ENCODE measurements around the gene CEP85.

- TF ChIP-seq ZNF384 (IDR thresholded peaks at IDR 0.05) (no peak), SP1 (IDR thresholded peaks at IDR 0.05) (no peak), FOXM1 (IDR thresholded peaks at IDR 0.05; ENCODE audit: borderline replicate concordance) (no peak), SUZ12 (IDR thresholded peaks at IDR 0.05) (no peak), ELF4 (IDR thresholded peaks at IDR 0.05) (no peak), ARNT (IDR thresholded peaks at IDR 0.05) (no peak), LEF1 (IDR thresholded peaks at IDR 0.05; ENCODE audit: borderline replicate concordance) (no peak), BHLHE40 (IDR thresholded peaks at IDR 0.05; ENCODE audit: borderline replicate concordance) (no peak), TARDBP (IDR thresholded peaks at IDR 0.05) (no peak)
Observed at GRCh38 chr1:26254404-26254803, 20.4 kb downstream of the CEP85 start.

Measured in HEK293T (cell line).